Measurements from ENCODE around the gene LPAR5.

DNA sequence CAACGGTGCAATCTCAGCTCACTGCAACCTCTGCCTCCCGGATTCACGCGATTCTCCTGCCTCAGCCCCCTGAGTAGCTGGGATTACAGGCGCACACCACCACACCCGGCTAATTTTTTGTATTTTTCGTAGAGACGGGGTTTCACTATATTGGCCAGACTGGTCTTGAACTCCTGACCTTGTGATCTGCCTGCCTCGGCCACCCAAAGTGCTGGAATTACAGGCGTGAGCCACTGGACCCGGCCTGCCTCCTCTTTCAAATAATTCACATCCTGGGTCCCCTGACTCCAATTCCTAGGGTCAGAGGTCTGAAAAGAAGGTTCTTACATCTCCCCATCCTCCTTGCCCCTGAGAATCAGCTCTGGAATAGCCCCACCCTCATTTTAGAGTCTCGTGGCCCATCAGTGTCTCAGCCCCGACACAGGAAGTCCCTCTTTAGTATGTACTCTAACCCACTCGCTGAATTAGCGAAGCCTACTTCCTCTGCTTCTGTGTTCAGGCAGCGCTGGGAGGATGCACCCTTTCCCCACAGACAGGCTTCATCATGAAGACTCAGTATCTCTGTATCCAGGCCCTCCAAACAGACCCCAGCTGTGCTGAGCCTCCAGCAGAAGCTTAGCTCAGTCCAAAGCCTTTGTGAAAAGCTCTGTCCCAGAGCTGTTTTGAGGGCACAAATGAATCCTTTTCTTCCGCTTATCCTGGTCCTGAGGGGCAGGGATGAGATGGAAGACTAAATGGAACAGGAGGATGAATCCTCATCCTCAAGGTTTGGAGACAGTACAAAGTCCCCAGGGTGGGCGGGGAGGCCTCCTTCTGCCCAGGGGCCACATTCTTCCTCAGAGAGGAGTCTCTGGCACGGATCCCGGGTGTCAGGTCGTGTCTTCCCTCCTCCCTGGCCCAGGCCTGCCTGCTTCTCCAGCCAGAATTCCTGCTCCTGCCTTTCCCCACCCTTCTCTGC lies 3.5 kb downstream of the LPAR5 start:
- TF ChIP-seq, protein P1, sequence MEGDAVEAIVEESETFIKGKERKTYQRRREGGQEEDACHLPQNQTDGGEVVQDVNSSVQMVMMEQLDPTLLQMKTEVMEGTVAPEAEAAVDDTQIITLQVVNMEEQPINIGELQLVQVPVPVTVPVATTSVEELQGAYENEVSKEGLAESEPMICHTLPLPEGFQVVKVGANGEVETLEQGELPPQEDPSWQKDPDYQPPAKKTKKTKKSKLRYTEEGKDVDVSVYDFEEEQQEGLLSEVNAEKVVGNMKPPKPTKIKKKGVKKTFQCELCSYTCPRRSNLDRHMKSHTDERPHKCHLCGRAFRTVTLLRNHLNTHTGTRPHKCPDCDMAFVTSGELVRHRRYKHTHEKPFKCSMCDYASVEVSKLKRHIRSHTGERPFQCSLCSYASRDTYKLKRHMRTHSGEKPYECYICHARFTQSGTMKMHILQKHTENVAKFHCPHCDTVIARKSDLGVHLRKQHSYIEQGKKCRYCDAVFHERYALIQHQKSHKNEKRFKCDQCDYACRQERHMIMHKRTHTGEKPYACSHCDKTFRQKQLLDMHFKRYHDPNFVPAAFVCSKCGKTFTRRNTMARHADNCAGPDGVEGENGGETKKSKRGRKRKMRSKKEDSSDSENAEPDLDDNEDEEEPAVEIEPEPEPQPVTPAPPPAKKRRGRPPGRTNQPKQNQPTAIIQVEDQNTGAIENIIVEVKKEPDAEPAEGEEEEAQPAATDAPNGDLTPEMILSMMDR (conservative IDR thresholded peaks at IDR 0.05), result no peak
- TF ChIP-seq EZH2 (IDR thresholded peaks at IDR 0.05; ENCODE audit: low read depth), result no peak

Measured in PC-9 (cell line).